SK-N-SH treated with all-trans-retinoic acid at 6 μM for 48 hours (cell line): ENCODE results near the gene SART3.

Source experiments
- ATAC-seq: fragments of 200-7000 bp; cut with Tn5 transposase; 3 replicates; pipeline ENCODE4 v1.9.1; 2020; ENCODE audit warnings: mild to moderate bottlenecking, moderate library complexity
- ARNTL ChIP-seq: fragments of 450-650 bp; formaldehyde crosslinking; IDR thresholded peaks from 2 replicates; pipeline ENCODE4 v1.5.0; 2020; ENCODE audit warnings: low read depth, mild to moderate bottlenecking, moderate library complexity, borderline replicate concordance
- BACH2 ChIP-seq: fragments of 250-450 bp; sonication (Bioruptor Pico); IDR thresholded peaks from 2 replicates; pipeline ENCODE4 v1.9.0; 2021; ENCODE audit warnings: mild to moderate bottlenecking, borderline replicate concordance
- CREB5 ChIP-seq: fragments of 250-450 bp; sonication (Bioruptor Pico); IDR thresholded peaks from 2 replicates; pipeline ENCODE4 v1.5.1; 2020; ENCODE audit warnings: low read depth, mild to moderate bottlenecking, moderate library complexity
- CSDC2 ChIP-seq: fragments of 250-450 bp; sonication (Bioruptor Pico); IDR thresholded peaks from 2 replicates; pipeline ENCODE4 v1.5.0; 2020; ENCODE audit warnings: mild to moderate bottlenecking, moderate library complexity
- CSRNP3 ChIP-seq: fragments of 250-450 bp; sonication (Bioruptor Pico); IDR thresholded peaks from 2 replicates; pipeline ENCODE4 v1.5.1; 2021; ENCODE audit warnings: mild to moderate bottlenecking, moderate library complexity
- ESRRG ChIP-seq: fragments of 250-450 bp; sonication (Bioruptor Pico); IDR thresholded peaks from 2 replicates; pipeline ENCODE4 v1.6.1; 2021; ENCODE audit warnings: mild to moderate bottlenecking
- GLIS3 ChIP-seq: fragments of 250-450 bp; sonication (Bioruptor Pico); IDR thresholded peaks from 2 replicates; pipeline ENCODE4 v1.5.0; 2020; ENCODE audit warnings: mild to moderate bottlenecking, moderate library complexity
- ISL1 ChIP-seq: fragments of 250-450 bp; sonication (Bioruptor Pico); IDR thresholded peaks from 2 replicates; pipeline ENCODE4 v2.1.2; 2022; ENCODE audit warnings: mild to moderate bottlenecking, moderate library complexity
- PATZ1 ChIP-seq: fragments of 250-450 bp; sonication (Bioruptor Pico); IDR thresholded peaks from 2 replicates; pipeline ENCODE4 v1.8.0; 2020; ENCODE audit warnings: mild to moderate bottlenecking, moderate library complexity, borderline replicate concordance
- POU6F1 ChIP-seq: fragments of 250-450 bp; sonication (Bioruptor Pico); IDR thresholded peaks from 2 replicates; pipeline ENCODE4 v1.8.0; 2021; ENCODE audit warnings: low read depth, mild to moderate bottlenecking, moderate library complexity, borderline replicate concordance
- PPARA ChIP-seq: fragments of 250-450 bp; sonication (Bioruptor Pico); IDR thresholded peaks from 2 replicates; pipeline ENCODE4 v1.5.0; 2020; ENCODE audit warnings: mild to moderate bottlenecking, borderline replicate concordance
- RARB ChIP-seq: fragments of 250-450 bp; sonication (Bioruptor Pico); IDR thresholded peaks from 2 replicates; pipeline ENCODE4 v1.8.0; 2021; ENCODE audit warnings: mild to moderate bottlenecking, moderate library complexity
- SNAI2 ChIP-seq: fragments of 250-450 bp; sonication (Bioruptor Pico); IDR thresholded peaks from 2 replicates; pipeline ENCODE4 v1.5.0; 2020; ENCODE audit warnings: mild to moderate bottlenecking, moderate library complexity
- TCF4 ChIP-seq: fragments of 250-450 bp; sonication (Bioruptor Pico); IDR thresholded peaks from 2 replicates; pipeline ENCODE4 v1.8.0; 2021; ENCODE audit warnings: mild to moderate bottlenecking, moderate library complexity, borderline replicate concordance
- TSHZ2 ChIP-seq: fragments of 250-450 bp; sonication (Bioruptor Pico); IDR thresholded peaks from 2 replicates; pipeline ENCODE4 v1.5.0; 2020; ENCODE audit warnings: mild to moderate bottlenecking, moderate library complexity
- ZC3H10 ChIP-seq: fragments of 250-450 bp; sonication (Bioruptor Pico); IDR thresholded peaks from 2 replicates; pipeline ENCODE4 v1.5.1; 2021; ENCODE audit warnings: mild to moderate bottlenecking, moderate library complexity
- ZFP3 ChIP-seq: fragments of 250-450 bp; sonication (Bioruptor Pico); IDR thresholded peaks from 2 replicates; pipeline ENCODE4 v1.5.0; 2020; ENCODE audit warnings: mild to moderate bottlenecking, moderate library complexity
- ZFP30 ChIP-seq: fragments of 450-650 bp; formaldehyde crosslinking; IDR thresholded peaks from 2 replicates; pipeline ENCODE4 v1.5.0; 2022; ENCODE audit warnings: mild to moderate bottlenecking, moderate library complexity
- ZNF565 ChIP-seq: fragments of 450-650 bp; formaldehyde crosslinking; conservative IDR thresholded peaks from 2 replicates; pipeline ENCODE4 v1.5.0; 2020; ENCODE audit warnings: low read depth, mild to moderate bottlenecking, moderate library complexity
- ZNF70 ChIP-seq: fragments of 450-650 bp; formaldehyde crosslinking; IDR thresholded peaks from 2 replicates; pipeline ENCODE4 v1.5.0; 2020; ENCODE audit warnings: mild to moderate bottlenecking, moderate library complexity
- ZNF8 ChIP-seq: fragments of 450-650 bp; formaldehyde crosslinking; IDR thresholded peaks from 2 replicates; pipeline ENCODE4 v1.5.0; 2020; ENCODE audit warnings: mild to moderate bottlenecking, moderate library complexity

The SART3 gene

GRCh38 chr12:108518101-108518715 lies 42.8 kb downstream of the SART3 start:
- no peak for ATAC-seq
- TF ChIP-seq GLIS3 (CRISPR knock-in tag), result no peak
- TF ChIP-seq ZFP3 (CRISPR knock-in tag), result no peak
- TF ChIP-seq TCF4, result no peak

- ATAC-seq, result no peak
- TF ChIP-seq ZFP3 (CRISPR knock-in tag) (peak; percentile 96), ZNF565 (CRISPR knock-in tag) (no peak)
Measured at GRCh38 chr12:108517288-108518100, 43.5 kb downstream of the SART3 start.

GRCh38 chr12:108516511-108517275 lies 44.3 kb downstream of the SART3 start:
- TF ChIP-seq ESRRG (CRISPR knock-in tag), result no peak
- no peak for TF ChIP-seq BACH2 (CRISPR knock-in tag)
- no peak for TF ChIP-seq ZNF8
- TF ChIP-seq PATZ1 (CRISPR knock-in tag), result no peak
- TF ChIP-seq ZNF565 (CRISPR knock-in tag), result no peak
- no peak for TF ChIP-seq GLIS3 (CRISPR knock-in tag)
- no peak for TF ChIP-seq CSDC2 (CRISPR knock-in tag)
- no peak for TF ChIP-seq SNAI2 (CRISPR knock-in tag)
- ATAC-seq, result peak; percentile 7; the same call in 1 of the 3 replicates

GRCh38 chr12:108515916-108516315 lies 45.1 kb downstream of the SART3 start:
- ATAC-seq, result peak; percentile 1; the same call in 2 of the 3 replicates
- TF ChIP-seq PPARA (no peak), ZFP3 (CRISPR knock-in tag) (no peak), TSHZ2 (no peak), ZNF70 (CRISPR knock-in tag) (no peak), TCF4 (no peak), GLIS3 (CRISPR knock-in tag) (no peak), ZC3H10 (CRISPR knock-in tag) (no peak), ISL1 (CRISPR knock-in tag) (no peak), PATZ1 (CRISPR knock-in tag) (no peak), CREB5 (CRISPR knock-in tag) (no peak), ZFP30 (CRISPR knock-in tag) (no peak), POU6F1 (CRISPR knock-in tag) (no peak), CSRNP3 (CRISPR knock-in tag) (no peak), ESRRG (CRISPR knock-in tag) (no peak), CSDC2 (CRISPR knock-in tag) (no peak), RARB (CRISPR knock-in tag) (no peak), SNAI2 (CRISPR knock-in tag) (no peak), ARNTL (CRISPR knock-in tag) (no peak)
